Loucy (cell line): Measurements from ENCODE around the gene PSMA6.

Experiments
- CTCF ChIP-seq: fragments of 200-600 bp; sonication (generic); conservative IDR thresholded peaks from 2 replicates; pipeline ENCODE4 v1.5.1; 2014; ENCODE audit warnings: mild to moderate bottlenecking, antibody characterized with exemption, low read length
- EZH2phosphoT487 ChIP-seq: fragments of 200-600 bp; IDR thresholded peaks from 2 replicates; pipeline ENCODE4 v1.6.1; 2018; ENCODE audit warnings: antibody characterized with exemption, mild to moderate bottlenecking, moderate library complexity, borderline replicate concordance

DNA sequence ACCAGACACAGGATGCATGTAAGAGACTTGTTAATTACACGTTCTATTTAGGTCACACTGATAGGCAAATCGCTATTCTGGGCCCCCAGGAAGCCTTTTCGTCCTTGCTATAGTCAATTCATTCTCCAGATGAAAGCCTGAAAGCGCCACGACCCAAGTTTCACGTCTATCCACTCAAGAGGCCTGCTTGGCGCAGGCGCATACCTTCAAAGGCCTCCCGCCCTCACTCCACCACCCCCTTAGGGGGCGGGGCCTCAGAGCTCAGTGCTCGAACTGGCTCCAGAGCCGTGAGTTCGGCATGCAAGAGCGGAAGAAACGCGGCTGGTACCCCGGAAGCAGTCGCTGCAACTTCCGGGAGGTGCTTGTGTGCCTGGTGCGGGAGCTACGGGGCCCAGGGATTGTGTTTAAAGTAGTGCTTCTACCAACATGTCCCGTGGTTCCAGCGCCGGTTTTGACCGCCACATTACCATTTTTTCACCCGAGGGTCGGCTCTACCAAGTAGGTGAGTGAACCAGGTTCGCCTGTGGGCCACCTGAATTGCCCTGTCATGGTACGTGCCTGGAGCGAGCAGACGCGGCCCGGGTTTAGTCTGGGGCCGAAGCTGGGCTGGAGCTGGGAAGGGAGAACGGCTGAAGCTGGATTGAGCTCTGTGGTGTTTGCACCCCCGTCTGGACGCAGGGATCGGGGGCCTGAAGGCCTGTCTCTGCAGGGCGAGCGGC lies at the start of gene PSMA6:
- TF ChIP-seq CTCF (no peak), EZH2phosphoT487 (no peak)
